Measurements from ENCODE around the gene COMMD8. TPM values are rescaled to one million over a fixed set of nuclear protein-coding genes. Genes with fewer than 3 reads are reported as not detected.
A peak's percentile ranks its signal among the peaks of the same experiment; 100 is the strongest.

The COMMD8 gene
- polyA plus RNA-seq, 3 donors from 2014 or later: 53.8 to 106 (median 63.8) TPM

GRCh38 chr4:47485768-47486167 is 22.3 kb upstream of the COMMD8 start:
- peak overlapping the region; percentile 95 to 99 (median 98) for H3K27ac Mint-ChIP-seq
- peak overlapping the region; percentile 97 to 100 (median 98) for H3K4me3 Mint-ChIP-seq
- no peak for DNase-seq
- peaks cover 0 to 7% (median 2%) of the 10 kb centered on the region in 3 donors for H3K27me3 Mint-ChIP-seq (ENCODE audit: low read depth in 3 of 3)
- H3K4me1 Mint-ChIP-seq: peaks cover 30 to 45% of the 10 kb centered on the region in 2 donors
- no peaks in the 10 kb centered on the region for H3K36me3 Mint-ChIP-seq
- H3K9me3 Mint-ChIP-seq: peaks cover 0 to 3% (median 0%) of the 10 kb centered on the region in 6 donors

GRCh38 chr4:47485047-47485692 is 21.7 kb upstream of the COMMD8 start, which contains the start of gene ATP10D:
TSS of gene ATP10D (plus strand) at chr4:47485275. CDS start at chr4:47512541, 27,266 bp downstream.
- Mint-ChIP-seq H3K27ac (peak within 1 kb of the TSS; percentile 95 to 99 (median 98)), H3K4me1 (peaks cover 27 to 45% of the 10 kb centered on the region in 2 donors), H3K9me3 (peaks cover 0 to 5% (median 0%) of the 10 kb centered on the region in 6 donors), H3K4me3 (peak within 1 kb of the TSS; percentile 97 to 100 (median 98)), H3K27me3 (ENCODE audit: low read depth in 3 of 3) (peaks cover 0 to 7% (median 2%) of the 10 kb centered on the region in 3 donors), H3K36me3 (no peaks in the 10 kb centered on the region)
- peak; percentile 77 to 82 (median 82) for DNase-seq

- Mint-ChIP-seq H3K4me1 (peaks cover 27 to 40% of the 10 kb centered on the region in 2 donors), H3K9me3 (peaks cover 0 to 5% (median 0%) of the 10 kb centered on the region in 6 donors), H3K4me3 (peak overlapping the region; percentile 97 to 100 (median 98)), H3K27me3 (ENCODE audit: low read depth in 3 of 3) (peaks cover 0 to 7% (median 2%) of the 10 kb centered on the region in 3 donors), H3K27ac (peak overlapping the region; percentile 88 to 99 (median 98)), H3K36me3 (no peaks in the 10 kb centered on the region)
- DNase-seq: no peak
These were observed 20.7 kb upstream of the COMMD8 start for GRCh38 chr4:47484168-47484567.

GRCh38 chr4:47483745-47484144 is 20.2 kb upstream of the COMMD8 start:
- Mint-ChIP-seq H3K4me3 (peak overlapping the region in 3 of 5 donors; percentile 97 to 98 (median 98)), H3K27ac (peak overlapping the region; percentile 88 to 99 (median 98)), H3K9me3 (peaks cover 0 to 3% (median 0%) of the 10 kb centered on the region in 6 donors), H3K4me1 (peaks cover 24 to 38% of the 10 kb centered on the region in 2 donors), H3K27me3 (ENCODE audit: low read depth in 3 of 3) (peaks cover 0 to 7% (median 5%) of the 10 kb centered on the region in 3 donors), H3K36me3 (no peaks in the 10 kb centered on the region)
- no peak for DNase-seq

- H3K27ac Mint-ChIP-seq: peak overlapping the region in 4 of 6 donors; percentile 6 to 88 (median 66)
- H3K4me1 Mint-ChIP-seq: peaks cover 24 to 36% of the 10 kb centered on the region in 2 donors
- peak overlapping the region in 2 of 5 donors; percentile 1 to 54 for H3K4me3 Mint-ChIP-seq
- H3K27me3 Mint-ChIP-seq (ENCODE audit: low read depth in 3 of 3): peaks cover 0 to 7% (median 5%) of the 10 kb centered on the region in 3 donors
- H3K36me3 Mint-ChIP-seq: no peaks in the 10 kb centered on the region
- peaks cover 0 to 1% (median 0%) of the 10 kb centered on the region in 6 donors for H3K9me3 Mint-ChIP-seq
- DNase-seq: no peak
These were observed 18.8 kb upstream of the COMMD8 start for GRCh38 chr4:47482326-47482725.

GRCh38 chr4:47478804-47479203 is 15.3 kb upstream of the COMMD8 start:
- Mint-ChIP-seq H3K27ac (no peak overlapping the region), H3K9me3 (peaks cover 0 to 1% (median 0%) of the 10 kb centered on the region in 6 donors), H3K4me3 (no peak overlapping the region), H3K4me1 (peaks cover 1 to 8% of the 10 kb centered on the region in 2 donors), H3K36me3 (no peaks in the 10 kb centered on the region), H3K27me3 (ENCODE audit: low read depth in 3 of 3) (peaks cover 0 to 3% (median 0%) of the 10 kb centered on the region in 3 donors)
- no peak for DNase-seq

GRCh38 chr4:47475411-47475810 is 11.9 kb upstream of the COMMD8 start:
- Mint-ChIP-seq H3K4me3 (no peak overlapping the region), H3K36me3 (no peaks in the 10 kb centered on the region), H3K27me3 (ENCODE audit: low read depth in 3 of 3) (peaks cover 0 to 3% (median 2%) of the 10 kb centered on the region in 3 donors), H3K27ac (no peak overlapping the region), H3K9me3 (peaks cover 0 to under 1% (median 0%) of the 10 kb centered on the region in 6 donors), H3K4me1 (no peaks in the 10 kb centered on the region)
- no peak for DNase-seq

GRCh38 chr4:47474799-47475198 is 11.3 kb upstream of the COMMD8 start:
- Mint-ChIP-seq H3K27me3 (ENCODE audit: low read depth in 3 of 3) (peaks cover 0 to 3% (median 2%) of the 10 kb centered on the region in 3 donors), H3K4me3 (no peak overlapping the region), H3K9me3 (no peaks in the 10 kb centered on the region), H3K27ac (no peak overlapping the region), H3K4me1 (no peaks in the 10 kb centered on the region), H3K36me3 (no peaks in the 10 kb centered on the region)
- no peak for DNase-seq

GRCh38 chr4:47473141-47473750 is 9.7 kb upstream of the COMMD8 start:
- Mint-ChIP-seq H3K9me3 (no peaks in the 10 kb centered on the region), H3K27me3 (ENCODE audit: low read depth in 3 of 3) (peaks cover 0 to 2% (median 0%) of the 10 kb centered on the region in 3 donors), H3K27ac (no peak overlapping the region), H3K4me1 (no peaks in the 10 kb centered on the region), H3K4me3 (no peak overlapping the region), H3K36me3 (no peaks in the 10 kb centered on the region)
- DNase-seq: no peak

- Mint-ChIP-seq H3K9me3 (no peaks in the 10 kb centered on the region), H3K4me1 (no peaks in the 10 kb centered on the region), H3K27ac (no peak overlapping the region), H3K27me3 (ENCODE audit: low read depth in 3 of 3) (peaks cover 0 to 2% (median 0%) of the 10 kb centered on the region in 3 donors), H3K4me3 (no peak overlapping the region), H3K36me3 (no peaks in the 10 kb centered on the region)
- no peak for DNase-seq
These were observed 8.1 kb upstream of the COMMD8 start for GRCh38 chr4:47471591-47471990.

GRCh38 chr4:47471064-47471463 is 7.6 kb upstream of the COMMD8 start:
- Mint-ChIP-seq H3K4me1 (no peaks in the 10 kb centered on the region), H3K27me3 (ENCODE audit: low read depth in 3 of 3) (peaks cover 0 to 2% (median 0%) of the 10 kb centered on the region in 3 donors), H3K36me3 (no peaks in the 10 kb centered on the region), H3K27ac (no peak overlapping the region), H3K4me3 (no peak overlapping the region), H3K9me3 (no peaks in the 10 kb centered on the region)
- no peak for DNase-seq

- no peaks in the 10 kb centered on the region for H3K4me1 Mint-ChIP-seq
- no peak for DNase-seq
- H3K27ac Mint-ChIP-seq: no peak overlapping the region
- H3K4me3 Mint-ChIP-seq: no peak overlapping the region
- no peaks in the 10 kb centered on the region for H3K9me3 Mint-ChIP-seq
- H3K36me3 Mint-ChIP-seq: no peaks in the 10 kb centered on the region
- peaks cover 0 to 2% (median 0%) of the 10 kb centered on the region in 3 donors for H3K27me3 Mint-ChIP-seq (ENCODE audit: low read depth in 3 of 3)
These were observed 6.4 kb upstream of the COMMD8 start for GRCh38 chr4:47469951-47470350.

GRCh38 chr4:47468706-47469365 is 5.3 kb upstream of the COMMD8 start:
- Mint-ChIP-seq H3K9me3 (no peaks in the 10 kb centered on the region), H3K4me1 (peaks cover under 1 to 3% of the 10 kb centered on the region in 2 donors), H3K36me3 (no peaks in the 10 kb centered on the region), H3K27ac (no peak overlapping the region), H3K27me3 (ENCODE audit: low read depth in 3 of 3) (peaks cover 0 to 2% (median 1%) of the 10 kb centered on the region in 3 donors), H3K4me3 (no peak overlapping the region)
- no peak for DNase-seq
